OCI-LY7 (cell line): ENCODE measurements around the gene DNAI1.

ENCODE experiments used
- CTCF ChIP-seq: fragments of 200-600 bp; sonication (generic); conservative IDR thresholded peaks from 2 replicates; pipeline ENCODE4 v1.5.1; 2014; ENCODE audit warnings: mild to moderate bottlenecking, antibody characterized with exemption, low read length, moderate library complexity, mixed read lengths
- EZH2phosphoT487 ChIP-seq: fragments of 200-600 bp; sonication (generic); IDR thresholded peaks from 2 replicates; pipeline ENCODE4 v1.6.1; 2018; ENCODE audit warnings: low read depth, borderline replicate concordance, mild to moderate bottlenecking, mixed run types, antibody characterized with exemption, low read length, moderate library complexity, mixed read lengths

GRCh38 chr9:34493972-34494535 lies 35.4 kb downstream of the DNAI1 start:
- TF ChIP-seq CTCF (no peak), EZH2phosphoT487 (no peak)
